H1 (cell line): ENCODE measurements around the gene POLE3.

Experiments
- EZH2 ChIP-seq: fragments of 200-600 bp; sonication (generic); IDR thresholded peaks from 2 replicates; pipeline ENCODE4 v1.7.1; 2012; ENCODE audit warnings: low read depth, mild to moderate bottlenecking, moderate library complexity, low read length, inconsistent platforms; ENCODE audit not compliant: severe bottlenecking
- GABPA ChIP-seq: IDR thresholded peaks from 2 replicates; pipeline ENCODE4 v1.6.1; 2011; ENCODE audit warnings: mild to moderate bottlenecking, low read length, moderate library complexity, borderline replicate concordance; ENCODE audit not compliant: insufficient read depth
- RFX5 ChIP-seq: IDR thresholded peaks from 2 replicates; pipeline ENCODE4 v1.6.1; 2011; ENCODE audit warnings: low read depth, low read length, improper control_type of control experiment, borderline replicate concordance
- RNF2 ChIP-seq: fragments of 200-900, 300-1000 bp; sonication (generic); IDR thresholded peaks from 2 replicates; pipeline ENCODE4 v1.7.1; 2016; ENCODE audit warnings: borderline replicate concordance, low read depth, mild to moderate bottlenecking, antibody characterized with exemption, low read length; ENCODE audit not compliant: poor library complexity, severe bottlenecking; ENCODE audit errors: missing control alignments
- RXRA ChIP-seq: IDR thresholded peaks from 2 replicates; pipeline ENCODE4 v1.6.1; 2011; ENCODE audit warnings: low read depth, mild to moderate bottlenecking, low read length, moderate library complexity; ENCODE audit not compliant: insufficient read depth
- TEAD4 ChIP-seq: IDR thresholded peaks from 2 replicates; pipeline ENCODE4 v1.6.1; 2012; ENCODE audit warnings: low read depth, low read length, inconsistent platforms, mixed read lengths
- TF ChIP-seq, protein P1 (sequence below): IDR thresholded peaks from 2 replicates; pipeline ENCODE4 v1.6.1; 2012; ENCODE audit warnings: low read length, inconsistent platforms
- TF ChIP-seq, protein P2 (sequence below): IDR thresholded peaks from 2 replicates; pipeline ENCODE4 v1.6.1; 2012; ENCODE audit warnings: inconsistent platforms
- TF ChIP-seq, protein P3 (sequence below): IDR thresholded peaks from 2 replicates; pipeline ENCODE4 v1.6.1; 2011; ENCODE audit warnings: low read length, improper control_type of control experiment

DNA sequence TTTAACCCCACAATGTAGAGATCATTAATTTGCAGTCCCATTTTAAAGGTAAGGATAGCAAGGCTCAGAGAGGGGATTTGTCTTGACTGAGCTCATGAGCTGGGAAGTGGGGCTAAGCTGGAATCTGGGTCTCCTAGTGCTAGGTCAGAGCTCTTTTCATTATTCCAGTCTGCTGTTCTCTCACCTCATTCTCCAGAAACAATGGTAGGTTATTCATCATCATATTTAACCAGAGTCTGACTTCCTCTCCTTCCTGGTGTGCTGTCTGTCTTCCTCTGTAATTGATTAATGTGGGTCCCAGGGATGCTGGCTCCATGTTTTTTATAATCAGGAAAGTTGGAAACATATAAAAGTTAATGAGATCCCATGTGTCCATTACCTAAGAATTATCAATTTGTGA, 20.7 kb upstream of the POLE3 start:
- no peak for TF ChIP-seq GABPA
- TF ChIP-seq EZH2 = no peak
- TF ChIP-seq, protein P1, sequence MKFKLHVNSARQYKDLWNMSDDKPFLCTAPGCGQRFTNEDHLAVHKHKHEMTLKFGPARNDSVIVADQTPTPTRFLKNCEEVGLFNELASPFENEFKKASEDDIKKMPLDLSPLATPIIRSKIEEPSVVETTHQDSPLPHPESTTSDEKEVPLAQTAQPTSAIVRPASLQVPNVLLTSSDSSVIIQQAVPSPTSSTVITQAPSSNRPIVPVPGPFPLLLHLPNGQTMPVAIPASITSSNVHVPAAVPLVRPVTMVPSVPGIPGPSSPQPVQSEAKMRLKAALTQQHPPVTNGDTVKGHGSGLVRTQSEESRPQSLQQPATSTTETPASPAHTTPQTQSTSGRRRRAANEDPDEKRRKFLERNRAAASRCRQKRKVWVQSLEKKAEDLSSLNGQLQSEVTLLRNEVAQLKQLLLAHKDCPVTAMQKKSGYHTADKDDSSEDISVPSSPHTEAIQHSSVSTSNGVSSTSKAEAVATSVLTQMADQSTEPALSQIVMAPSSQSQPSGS = no peak
- no peak for TF ChIP-seq RFX5
- no peak for TF ChIP-seq RXRA
- TF ChIP-seq RNF2 = no peak
- TF ChIP-seq TEAD4 = no peak
- TF ChIP-seq, protein P2, sequence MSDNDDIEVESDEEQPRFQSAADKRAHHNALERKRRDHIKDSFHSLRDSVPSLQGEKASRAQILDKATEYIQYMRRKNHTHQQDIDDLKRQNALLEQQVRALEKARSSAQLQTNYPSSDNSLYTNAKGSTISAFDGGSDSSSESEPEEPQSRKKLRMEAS = no peak
- TF ChIP-seq, protein P3, sequence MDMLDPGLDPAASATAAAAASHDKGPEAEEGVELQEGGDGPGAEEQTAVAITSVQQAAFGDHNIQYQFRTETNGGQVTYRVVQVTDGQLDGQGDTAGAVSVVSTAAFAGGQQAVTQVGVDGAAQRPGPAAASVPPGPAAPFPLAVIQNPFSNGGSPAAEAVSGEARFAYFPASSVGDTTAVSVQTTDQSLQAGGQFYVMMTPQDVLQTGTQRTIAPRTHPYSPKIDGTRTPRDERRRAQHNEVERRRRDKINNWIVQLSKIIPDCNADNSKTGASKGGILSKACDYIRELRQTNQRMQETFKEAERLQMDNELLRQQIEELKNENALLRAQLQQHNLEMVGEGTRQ = no peak
